Stomach smooth muscle (tissue), 2 donors: Measurements from ENCODE around the gene SLC4A3.

Experiments
- H3K27ac ChIP-seq: one replicate; pipeline ENCODE4 v1.7.0; 2013; ENCODE audit warnings: mild to moderate bottlenecking, low read length, inconsistent platforms
- H3K27me3 ChIP-seq, 2 donors: one replicate each; pipeline ENCODE4 v1.7.0; 2013; ENCODE audit warnings: low read length in 2 of 2; ENCODE audit not compliant: insufficient read depth in 2 of 2, control insufficient read depth in 1 of 2
- H3K36me3 ChIP-seq, 2 donors: one replicate each; pipeline ENCODE4 v1.7.0; 2013; ENCODE audit warnings: low read length in 2 of 2; ENCODE audit not compliant: control insufficient read depth in 2 of 2, insufficient read depth in 2 of 2
- H3K4me1 ChIP-seq: one replicate; pipeline ENCODE4 v1.7.0; 2013; ENCODE audit warnings: low read length; ENCODE audit not compliant: control insufficient read depth, insufficient read depth
- H3K4me3 ChIP-seq, 2 donors: one replicate each; pipeline ENCODE4 v1.7.0; 2013; ENCODE audit warnings: low read length in 2 of 2
- H3K9ac ChIP-seq, 2 donors: one replicate each; pipeline ENCODE4 v1.7.0; 2013; ENCODE audit warnings: low read length in 2 of 2, mild to moderate bottlenecking in 1 of 2
- H3K9me3 ChIP-seq, 2 donors: one replicate each; pipeline ENCODE4 v1.7.0; 2013; ENCODE audit warnings: low read length in 2 of 2; ENCODE audit not compliant: control insufficient read depth in 2 of 2
- donor health status: healthy.
- donor health status: Pancreatic carcinoma.

SLC4A3 gene

DNA sequence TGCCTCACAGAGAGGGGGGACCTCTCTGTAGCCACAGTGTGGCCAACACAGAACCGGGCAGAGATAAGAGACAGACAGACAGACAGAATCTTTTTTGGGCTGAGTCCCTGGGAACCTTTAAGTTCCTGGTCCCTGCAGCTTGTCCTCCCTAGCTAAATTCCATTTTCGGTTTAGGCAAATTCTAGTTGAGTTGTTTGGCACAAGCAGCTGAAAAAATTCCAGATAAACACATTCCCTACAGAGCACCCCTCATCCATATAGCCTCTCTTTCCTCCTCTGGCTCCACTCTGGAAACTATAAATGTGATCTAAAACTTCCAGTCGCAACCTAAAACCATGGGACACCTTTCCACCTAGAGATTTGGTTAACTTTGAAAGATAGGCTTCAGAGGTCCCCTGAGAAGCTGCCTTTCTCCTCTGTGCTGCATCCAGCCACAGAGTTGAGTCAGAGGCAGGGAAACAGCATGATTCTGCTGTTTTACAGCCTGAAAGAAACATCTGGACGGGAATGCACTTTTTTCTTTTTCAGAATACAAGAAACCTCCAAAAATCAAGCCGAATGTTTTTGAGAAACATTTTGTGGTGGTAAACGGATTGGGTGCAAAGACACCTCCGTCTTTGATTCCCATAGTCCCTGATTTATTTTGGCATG lies 30.9 kb downstream of the SLC4A3 start:
- Histone ChIP-seq H3K27ac (no peak overlapping the region), H3K9ac (no peak overlapping the region), H3K4me3 (no peak overlapping the region), H3K9me3 (peaks cover 0 to 3% of the 10 kb centered on the region in 2 donors), H3K36me3 (no peaks in the 10 kb centered on the region), H3K27me3 (no peaks in the 10 kb centered on the region), H3K4me1 (no peaks in the 10 kb centered on the region)

GRCh38 chr2:219658874-219659273 lies 31.4 kb downstream of the SLC4A3 start:
- H3K4me1 ChIP-seq, result no peaks in the 10 kb centered on the region
- peaks cover 0 to 3% of the 10 kb centered on the region in 2 donors for H3K9me3 ChIP-seq
- no peaks in the 10 kb centered on the region for H3K36me3 ChIP-seq
- H3K27me3 ChIP-seq, result no peaks in the 10 kb centered on the region
- no peak overlapping the region for H3K27ac ChIP-seq
- no peak overlapping the region for H3K4me3 ChIP-seq
- no peak overlapping the region for H3K9ac ChIP-seq

DNA sequence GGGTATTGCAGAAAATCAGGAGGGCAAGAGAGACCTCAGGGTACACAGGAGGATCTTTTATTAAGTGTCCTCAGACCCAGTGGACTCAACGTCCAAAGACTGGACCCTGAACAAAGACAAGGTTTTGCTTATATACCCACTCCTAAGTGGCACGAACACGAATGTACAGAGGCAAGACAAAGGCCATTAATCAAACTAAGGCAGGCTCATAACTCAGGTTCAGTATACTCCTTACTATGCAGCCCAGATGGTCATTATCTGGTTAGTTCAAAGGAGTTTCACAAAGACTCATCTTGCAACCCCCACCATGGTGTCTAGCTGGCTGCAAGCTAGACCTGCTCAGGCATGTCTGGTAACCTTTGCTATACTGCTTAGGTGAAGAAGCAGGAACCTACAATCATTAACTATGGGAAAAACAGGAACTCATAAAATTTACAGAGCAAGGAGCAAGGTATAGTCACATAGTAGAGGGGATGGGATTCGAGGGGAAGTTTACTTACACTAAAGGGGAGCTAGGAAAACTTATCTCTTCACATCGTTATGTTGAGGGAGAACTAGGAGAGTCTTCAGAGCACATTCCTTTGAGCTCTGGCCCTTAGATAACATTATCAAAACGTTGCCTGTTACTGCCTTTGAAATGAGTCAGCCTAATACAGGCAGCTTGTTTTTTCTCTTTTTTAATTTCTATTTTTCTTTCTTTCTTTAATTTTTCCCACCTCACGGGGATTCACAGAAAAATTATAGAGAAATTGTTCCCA lies 33.9 kb downstream of the SLC4A3 start:
- H3K27ac ChIP-seq, result no peak overlapping the region
- H3K36me3 ChIP-seq, result no peaks in the 10 kb centered on the region
- no peaks in the 10 kb centered on the region for H3K27me3 ChIP-seq
- no peak overlapping the region for H3K9ac ChIP-seq
- H3K4me1 ChIP-seq, result peaks cover 15% of the 10 kb centered on the region
- peaks cover 0 to 3% of the 10 kb centered on the region in 2 donors for H3K9me3 ChIP-seq
- no peak overlapping the region for H3K4me3 ChIP-seq

- no peaks in the 10 kb centered on the region for H3K36me3 ChIP-seq
- H3K9me3 ChIP-seq, result peaks cover 0 to 3% of the 10 kb centered on the region in 2 donors
- H3K4me3 ChIP-seq, result no peak overlapping the region
- no peaks in the 10 kb centered on the region for H3K27me3 ChIP-seq
- no peak overlapping the region for H3K27ac ChIP-seq
- peaks cover 15% of the 10 kb centered on the region for H3K4me1 ChIP-seq
- H3K9ac ChIP-seq, result no peak overlapping the region
Measured at GRCh38 chr2:219661955-219662395, 34.5 kb downstream of the SLC4A3 start.

- H3K27me3 ChIP-seq, result no peaks in the 10 kb centered on the region
- H3K9ac ChIP-seq, result no peak overlapping the region
- H3K9me3 ChIP-seq, result peaks cover 0 to 3% of the 10 kb centered on the region in 2 donors
- H3K4me1 ChIP-seq, result peaks cover 15% of the 10 kb centered on the region
- H3K27ac ChIP-seq, result no peak overlapping the region
- no peaks in the 10 kb centered on the region for H3K36me3 ChIP-seq
- no peak overlapping the region for H3K4me3 ChIP-seq
Measured at GRCh38 chr2:219662566-219662965, 35.1 kb downstream of the SLC4A3 start.

DNA sequence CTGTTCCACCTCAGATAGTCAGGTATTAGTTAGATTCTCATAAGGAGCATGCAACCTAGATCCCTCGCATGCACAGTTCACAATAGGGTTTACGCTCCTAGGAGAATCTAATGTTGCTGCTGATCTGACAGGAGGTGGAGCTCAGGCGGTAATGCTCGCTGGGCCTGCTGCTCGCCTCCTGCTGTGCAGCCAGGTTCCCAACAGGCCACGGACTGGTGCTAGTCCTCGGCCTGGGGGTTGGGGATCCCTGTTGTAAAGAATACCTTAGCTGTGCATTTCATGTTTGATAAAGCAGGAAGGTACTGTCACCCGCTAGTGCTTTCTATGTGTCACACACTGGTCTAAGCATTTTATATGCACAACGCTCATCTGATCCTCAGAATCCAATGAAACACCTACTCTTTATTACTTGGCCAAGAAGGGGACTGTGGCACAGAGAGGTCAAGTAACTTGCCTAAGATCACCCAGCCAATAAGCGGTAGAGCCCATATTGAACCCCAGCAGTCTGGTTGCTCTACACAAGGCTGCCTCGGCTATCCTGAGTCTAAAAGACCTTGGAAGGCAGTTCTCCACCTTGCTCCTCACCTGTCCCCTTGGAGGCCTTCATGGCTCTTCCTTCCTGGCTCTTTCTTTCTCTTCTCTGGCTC lies 35.8 kb downstream of the SLC4A3 start:
- H3K9me3 ChIP-seq, result peaks cover 0 to 3% of the 10 kb centered on the region in 2 donors
- no peak overlapping the region for H3K4me3 ChIP-seq
- H3K9ac ChIP-seq, result no peak overlapping the region
- peaks cover 15% of the 10 kb centered on the region for H3K4me1 ChIP-seq
- H3K36me3 ChIP-seq, result no peaks in the 10 kb centered on the region
- no peaks in the 10 kb centered on the region for H3K27me3 ChIP-seq
- H3K27ac ChIP-seq, result no peak overlapping the region

DNA sequence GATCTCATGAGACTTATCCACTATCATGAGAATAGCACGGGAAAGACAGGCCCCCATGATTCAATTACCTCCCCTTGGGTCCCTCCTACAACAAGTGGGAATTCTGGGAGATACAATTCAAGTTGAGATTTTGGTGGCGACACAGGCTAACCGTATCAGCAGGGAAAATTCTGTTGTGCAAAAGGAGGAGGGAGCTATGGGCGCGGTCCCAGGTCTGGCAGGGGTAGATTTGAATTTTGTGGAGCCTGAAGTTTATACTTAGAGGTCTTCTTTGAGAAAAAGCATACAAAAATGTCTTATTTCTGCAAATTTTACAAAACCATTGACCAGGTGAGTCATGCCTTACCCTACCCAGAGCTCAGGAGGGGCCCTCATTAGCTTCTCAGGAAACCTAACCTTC lies 36.6 kb downstream of the SLC4A3 start:
- no peak overlapping the region for H3K27ac ChIP-seq
- H3K9ac ChIP-seq, result no peak overlapping the region

DNA sequence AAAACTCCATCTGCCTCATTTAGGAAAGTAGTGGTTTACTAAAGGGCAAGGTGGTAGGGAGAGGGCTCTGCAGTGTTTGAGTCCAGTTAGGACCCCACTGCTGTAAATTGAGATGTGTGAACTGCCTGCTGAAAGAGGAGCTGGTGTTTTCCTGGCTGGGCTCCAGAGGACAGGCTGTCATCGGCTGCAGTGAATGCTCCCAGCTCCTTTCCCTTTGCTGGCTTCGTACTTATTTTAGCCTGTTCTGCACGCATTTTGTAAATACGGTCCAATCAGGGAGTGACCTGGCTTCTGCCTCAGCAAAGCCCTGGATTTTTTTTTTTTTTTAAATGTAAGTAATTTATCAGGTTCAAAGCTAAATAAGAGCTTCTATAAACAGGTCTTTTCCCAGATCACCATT lies 37.5 kb downstream of the SLC4A3 start:
- Histone ChIP-seq H3K36me3 (no peaks in the 10 kb centered on the region), H3K4me3 (no peak overlapping the region), H3K27ac (no peak overlapping the region), H3K9me3 (peaks cover 0 to 3% of the 10 kb centered on the region in 2 donors), H3K27me3 (peaks cover 0 to 3% of the 10 kb centered on the region in 2 donors), H3K4me1 (peaks cover 15% of the 10 kb centered on the region), H3K9ac (no peak overlapping the region)

More for the DNA sequence above, 36.6 kb downstream of the SLC4A3 start:
- Histone ChIP-seq H3K9me3 (peaks cover 0 to 3% of the 10 kb centered on the region in 2 donors), H3K27me3 (peaks cover 0 to 3% of the 10 kb centered on the region in 2 donors), H3K36me3 (no peaks in the 10 kb centered on the region), H3K4me1 (peaks cover 15% of the 10 kb centered on the region), H3K4me3 (no peak overlapping the region)

DNA sequence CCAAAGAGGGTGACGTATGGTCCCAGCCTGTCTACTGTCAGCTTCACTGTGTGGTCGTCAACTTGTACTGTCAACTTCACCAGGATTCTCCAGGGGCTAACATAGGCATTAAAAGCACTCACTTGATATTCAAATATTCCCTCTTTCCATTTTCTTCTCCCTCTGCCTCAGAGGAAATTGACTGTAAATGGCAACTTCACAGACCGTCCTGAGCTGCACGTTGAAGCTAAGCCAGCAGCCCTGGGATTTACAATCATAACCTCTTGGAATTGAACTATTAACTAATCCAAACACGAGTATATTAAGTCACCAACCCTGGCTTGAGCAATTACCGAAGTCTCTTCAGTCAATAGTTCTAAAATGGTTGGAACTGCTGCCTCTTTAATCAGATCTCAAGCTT lies 38.5 kb downstream of the SLC4A3 start:
- H3K9me3 ChIP-seq, result peaks cover 0 to 3% of the 10 kb centered on the region in 2 donors
- H3K27ac ChIP-seq, result no peak overlapping the region
- no peak overlapping the region for H3K4me3 ChIP-seq
- peaks cover 15% of the 10 kb centered on the region for H3K4me1 ChIP-seq
- H3K27me3 ChIP-seq, result peaks cover 0 to 3% of the 10 kb centered on the region in 2 donors
- no peaks in the 10 kb centered on the region for H3K36me3 ChIP-seq
- H3K9ac ChIP-seq, result no peak overlapping the region

GRCh38 chr2:219668316-219668715 lies 40.9 kb downstream of the SLC4A3 start:
- H3K27ac ChIP-seq, result no peak overlapping the region
- H3K4me1 ChIP-seq, result peaks cover 15% of the 10 kb centered on the region
- H3K27me3 ChIP-seq, result peaks cover 0 to 3% of the 10 kb centered on the region in 2 donors
- H3K36me3 ChIP-seq, result no peaks in the 10 kb centered on the region
- H3K9me3 ChIP-seq, result no peaks in the 10 kb centered on the region
- no peak overlapping the region for H3K4me3 ChIP-seq
- no peak overlapping the region for H3K9ac ChIP-seq
